ENCODE data around the gene IMMP2L. TPM values are rescaled to one million over a fixed set of nuclear protein-coding genes. Genes with fewer than 3 reads are reported as not detected.

IMMP2L gene
- total RNA-seq, 3 donors from 2014 or later (not counting 1 experiment from before 2014, with no cell fraction given) = 6.9 to 9.2 (median 8.7) TPM

DNA sequence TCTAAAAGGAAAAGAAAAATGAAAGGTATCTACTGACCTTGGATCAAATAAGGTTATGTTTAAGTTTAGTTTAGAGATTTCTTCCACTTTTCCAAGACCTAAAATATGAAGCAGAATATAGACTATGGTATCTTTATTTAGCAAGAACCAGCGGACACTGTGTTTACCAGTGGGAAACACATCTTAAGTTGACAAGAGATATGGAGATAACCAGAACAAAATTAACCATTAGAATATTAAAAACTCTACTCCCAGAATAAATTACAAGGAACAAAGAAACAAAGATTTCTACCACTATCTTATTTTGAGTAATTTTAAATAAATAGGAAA lies 86.9 kb downstream of the IMMP2L start:
- H3K36me3 Mint-ChIP-seq = no peaks in the 10 kb centered on the region
- intact Hi-C loops (cut with micrococcal nuclease) = no loop called here

DNA sequence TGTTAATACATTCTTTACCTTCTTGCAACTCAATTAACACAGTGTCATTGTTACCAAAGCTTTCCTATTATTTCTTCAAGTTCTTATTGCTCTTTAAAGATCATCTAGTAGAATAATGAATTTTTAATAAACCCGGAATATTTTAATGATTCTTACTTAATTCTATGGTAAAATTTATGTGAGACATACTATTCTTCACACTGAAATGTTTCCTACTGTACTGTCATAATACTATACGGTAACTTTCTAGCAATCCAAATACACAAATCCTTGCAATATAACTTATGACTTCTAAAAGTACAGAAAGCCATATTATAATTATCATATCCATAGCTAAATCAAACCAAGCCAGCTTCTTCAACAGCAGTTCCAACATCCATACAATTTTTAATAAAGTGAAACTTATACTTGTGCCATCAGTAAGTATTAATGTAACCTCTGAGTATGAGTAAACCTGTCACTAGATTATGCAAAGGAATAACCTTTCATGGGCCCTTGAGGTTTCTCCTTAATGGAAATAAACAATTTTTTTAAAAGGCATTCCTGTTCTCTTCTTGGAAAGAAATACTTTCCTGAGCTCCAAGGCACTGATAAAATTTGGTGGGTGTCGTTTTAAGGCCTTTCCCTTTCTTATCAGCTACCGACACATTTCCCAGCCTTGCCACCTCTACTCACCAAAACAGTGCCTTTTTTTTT lies 87.4 kb downstream of the IMMP2L start:
- no peak for DNase-seq
- Histone ChIP-seq H3K9me3 (ENCODE audit: control insufficient read depth, insufficient read depth, low read length) (no peaks in the 10 kb centered on the region), H3K4me1 (ENCODE audit: control insufficient read depth, insufficient read depth, low read length) (no peaks in the 10 kb centered on the region), H3K27ac (ENCODE audit: low read length) (no peak overlapping the region), H3K27me3 (ENCODE audit: control insufficient read depth, insufficient read depth, low read length) (no peaks in the 10 kb centered on the region), H3K36me3 (ENCODE audit: control insufficient read depth, insufficient read depth, low read length) (no peaks in the 10 kb centered on the region), H3K4me3 (ENCODE audit: low read length) (no peak overlapping the region)
- no peak overlapping the region for H3K27ac Mint-ChIP-seq
- H3K27me3 Mint-ChIP-seq (ENCODE audit: low read depth in 2 of 2) = no peaks in the 10 kb centered on the region
- intact Hi-C loops (cut with micrococcal nuclease) = no loop called here
- TF ChIP-seq, protein P1, sequence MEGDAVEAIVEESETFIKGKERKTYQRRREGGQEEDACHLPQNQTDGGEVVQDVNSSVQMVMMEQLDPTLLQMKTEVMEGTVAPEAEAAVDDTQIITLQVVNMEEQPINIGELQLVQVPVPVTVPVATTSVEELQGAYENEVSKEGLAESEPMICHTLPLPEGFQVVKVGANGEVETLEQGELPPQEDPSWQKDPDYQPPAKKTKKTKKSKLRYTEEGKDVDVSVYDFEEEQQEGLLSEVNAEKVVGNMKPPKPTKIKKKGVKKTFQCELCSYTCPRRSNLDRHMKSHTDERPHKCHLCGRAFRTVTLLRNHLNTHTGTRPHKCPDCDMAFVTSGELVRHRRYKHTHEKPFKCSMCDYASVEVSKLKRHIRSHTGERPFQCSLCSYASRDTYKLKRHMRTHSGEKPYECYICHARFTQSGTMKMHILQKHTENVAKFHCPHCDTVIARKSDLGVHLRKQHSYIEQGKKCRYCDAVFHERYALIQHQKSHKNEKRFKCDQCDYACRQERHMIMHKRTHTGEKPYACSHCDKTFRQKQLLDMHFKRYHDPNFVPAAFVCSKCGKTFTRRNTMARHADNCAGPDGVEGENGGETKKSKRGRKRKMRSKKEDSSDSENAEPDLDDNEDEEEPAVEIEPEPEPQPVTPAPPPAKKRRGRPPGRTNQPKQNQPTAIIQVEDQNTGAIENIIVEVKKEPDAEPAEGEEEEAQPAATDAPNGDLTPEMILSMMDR (IDR thresholded peaks at IDR 0.05) = no peak
- 55% methylated on average over 2 of the region's 4 CpGs for WGBS (ENCODE audit: insufficient coverage)
- no peak overlapping the region for H3K4me3 Mint-ChIP-seq
- no peaks in the 10 kb centered on the region for H3K4me1 Mint-ChIP-seq
- no peak for ATAC-seq
- peaks cover 2 to 5% of the 10 kb centered on the region in 2 donors for H3K9me3 Mint-ChIP-seq
- no peaks in the 10 kb centered on the region for H3K36me3 Mint-ChIP-seq

More for the DNA sequence above, 86.9 kb downstream of the IMMP2L start:
- Histone ChIP-seq H3K9me3 (ENCODE audit: control insufficient read depth, insufficient read depth, low read length) (no peaks in the 10 kb centered on the region), H3K4me3 (ENCODE audit: low read length) (no peak overlapping the region), H3K36me3 (ENCODE audit: control insufficient read depth, insufficient read depth, low read length) (no peaks in the 10 kb centered on the region), H3K27me3 (ENCODE audit: control insufficient read depth, insufficient read depth, low read length) (no peaks in the 10 kb centered on the region), H3K27ac (ENCODE audit: low read length) (no peak overlapping the region), H3K4me1 (ENCODE audit: control insufficient read depth, insufficient read depth, low read length) (no peaks in the 10 kb centered on the region)
- Mint-ChIP-seq H3K4me3 (no peak overlapping the region), H3K27ac (no peak overlapping the region), H3K4me1 (no peaks in the 10 kb centered on the region), H3K27me3 (ENCODE audit: low read depth in 2 of 2) (no peaks in the 10 kb centered on the region), H3K9me3 (peaks cover 2 to 5% of the 10 kb centered on the region in 2 donors)
- DNase-seq (no peak), ATAC-seq (no peak)
- TF ChIP-seq, protein P1 (IDR thresholded peaks at IDR 0.05) = no peak
- WGBS (ENCODE audit: insufficient coverage) = 100% methylated on average over 1 of the region's 1 CpG

DNA sequence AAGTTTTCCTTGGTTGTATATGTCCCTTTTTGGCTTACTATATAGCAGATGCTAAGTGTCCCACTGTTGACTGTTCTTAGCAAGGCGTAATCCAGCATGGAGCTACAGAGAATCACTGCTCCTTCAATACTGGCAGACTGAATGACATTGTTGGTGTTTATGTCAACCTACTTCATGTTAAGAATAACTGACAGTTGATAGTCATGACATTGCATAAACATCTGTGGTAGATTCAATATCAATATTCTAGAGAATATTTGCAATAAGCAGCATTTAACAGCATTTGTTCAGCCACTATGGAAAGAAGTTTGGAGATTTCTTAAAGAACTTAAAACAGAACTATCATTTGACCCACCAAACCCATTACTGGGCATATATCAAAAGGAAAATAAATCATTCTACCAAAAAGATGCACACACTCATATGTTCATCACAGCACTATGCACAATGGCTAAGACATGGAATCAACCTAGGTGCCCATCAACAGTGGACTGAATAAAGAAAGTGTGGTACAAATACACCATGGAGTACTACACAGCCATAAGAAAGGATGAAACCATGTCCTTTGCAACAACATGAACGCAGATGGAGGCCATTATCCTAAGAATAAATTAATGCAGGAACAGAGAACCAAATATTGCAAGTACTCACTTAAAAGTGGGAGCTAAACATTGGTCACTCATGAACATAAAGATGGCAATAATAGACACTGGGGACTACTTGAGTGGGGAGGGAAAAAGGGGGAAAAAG lies 88.7 kb downstream of the IMMP2L start:
- no peak for DNase-seq
- ATAC-seq = no peak
- no peaks in the 10 kb centered on the region for H3K27me3 ChIP-seq (ENCODE audit: control insufficient read depth, insufficient read depth, low read length)
- TF ChIP-seq, protein P1 (IDR thresholded peaks at IDR 0.05) = no peak
- H3K27ac ChIP-seq (ENCODE audit: low read length) = no peak overlapping the region
- no peaks in the 10 kb centered on the region for H3K9me3 ChIP-seq (ENCODE audit: control insufficient read depth, insufficient read depth, low read length)
- Mint-ChIP-seq H3K27me3 (ENCODE audit: low read depth in 2 of 2) (no peaks in the 10 kb centered on the region), H3K9me3 (peaks cover 3 to 9% of the 10 kb centered on the region in 2 donors), H3K36me3 (peaks cover under 1% of the 10 kb centered on the region), H3K4me3 (no peak overlapping the region), H3K27ac (no peak overlapping the region), H3K4me1 (no peaks in the 10 kb centered on the region)
- no peak overlapping the region for H3K4me3 ChIP-seq (ENCODE audit: low read length)
- no peaks in the 10 kb centered on the region for H3K4me1 ChIP-seq (ENCODE audit: control insufficient read depth, insufficient read depth, low read length)
- WGBS (ENCODE audit: insufficient coverage) = 95% methylated on average over 2 of the region's 2 CpGs
- intact Hi-C loops (cut with micrococcal nuclease) = no loop called here
- H3K36me3 ChIP-seq (ENCODE audit: control insufficient read depth, insufficient read depth, low read length) = no peaks in the 10 kb centered on the region
